GM23338 (cell line): Measurements from ENCODE around the gene GPR31. TPM values are rescaled to one million over a fixed set of nuclear protein-coding genes. Genes with fewer than 3 reads are reported as not detected.

Experiments
- ATAC-seq: fragments of 200-7000 bp; cut with Tn5 transposase; 3 replicates; pipeline ENCODE4 v1.9.1; 2020
- DNase-seq: peaks from one replicate; pipeline ENCODE4 v3.0.0-alpha.2; 2015; ENCODE audit warnings: low spot score
- H2AFZ ChIP-seq: fragments of 200-600 bp; sonication (generic); 2 replicates; pipeline ENCODE4 v1.8.0; 2016; ENCODE audit warnings: antibody characterized with exemption, mild to moderate bottlenecking, moderate library complexity
- H3F3A ChIP-seq: fragments of 200-600 bp; sonication (generic); replicated peaks from 2 replicates; pipeline ENCODE4 v1.8.0; 2017; ENCODE audit warnings: antibody characterized with exemption, mixed run types, low read depth
- H3K27ac ChIP-seq: fragments of 200-600 bp; sonication (generic); 2 replicates; pipeline ENCODE4 v1.6.1; 2016; ENCODE audit warnings: low read depth
- H3K27me3 ChIP-seq: fragments of 200-600 bp; sonication (generic); 2 replicates; pipeline ENCODE4 v1.8.0; 2016; ENCODE audit warnings: mild to moderate bottlenecking, mixed run types, moderate library complexity; ENCODE audit not compliant: insufficient read depth
- H3K36me3 ChIP-seq: fragments of 200-600 bp; sonication (generic); 2 replicates; pipeline ENCODE4 v1.8.0; 2016; ENCODE audit warnings: mild to moderate bottlenecking; ENCODE audit not compliant: insufficient read depth
- H3K4me1 ChIP-seq: fragments of 200-600 bp; sonication (generic); 2 replicates; pipeline ENCODE4 v1.8.0; 2016; ENCODE audit warnings: mild to moderate bottlenecking, moderate library complexity; ENCODE audit not compliant: insufficient read depth
- H3K4me2 ChIP-seq: fragments of 200-600 bp; sonication (generic); 2 replicates; pipeline ENCODE4 v1.7.1; 2017; ENCODE audit warnings: mixed run types
- H3K4me3 ChIP-seq: fragments of 200-600 bp; sonication (generic); 2 replicates; pipeline ENCODE4 v1.6.1; 2016; ENCODE audit warnings: mixed run types
- H3K79me2 ChIP-seq: fragments of 200-600 bp; sonication (generic); replicated peaks from 2 replicates; pipeline ENCODE4 v1.8.0; 2017; ENCODE audit warnings: mild to moderate bottlenecking; ENCODE audit not compliant: insufficient read depth
- H3K9me2 ChIP-seq: fragments of 200-600 bp; sonication (generic); 2 replicates; pipeline ENCODE4 v1.8.0; 2017; ENCODE audit not compliant: insufficient read depth
- H4K20me1 ChIP-seq: fragments of 200-600 bp; sonication (generic); replicated peaks from 2 replicates; pipeline ENCODE4 v1.8.0; 2017; ENCODE audit warnings: mild to moderate bottlenecking; ENCODE audit not compliant: insufficient read depth
- H3K27ac Mint-ChIP-seq: 2 replicates; pipeline ENCODE4 v1.8.0; 2020; ENCODE audit warnings: inconsistent platforms, mild to moderate bottlenecking, moderate library complexity, mixed read lengths
- H3K27me3 Mint-ChIP-seq: 3 replicates; pipeline ENCODE4 v1.8.0; 2022; ENCODE audit warnings: low read depth, mild to moderate bottlenecking, moderate library complexity, mixed read lengths, inconsistent platforms; ENCODE audit not compliant: insufficient read depth, poor library complexity
- H3K36me3 Mint-ChIP-seq: 3 replicates; pipeline ENCODE4 v1.8.0; 2021; ENCODE audit warnings: low read depth, mild to moderate bottlenecking, inconsistent platforms, moderate library complexity, mixed read lengths
- H3K4me1 Mint-ChIP-seq: 3 replicates; pipeline ENCODE4 v1.8.0; 2020; ENCODE audit warnings: mild to moderate bottlenecking, inconsistent platforms, mixed read lengths
- H3K4me3 Mint-ChIP-seq: 3 replicates; pipeline ENCODE4 v1.8.0; 2021; ENCODE audit warnings: moderate library complexity, mild to moderate bottlenecking, inconsistent platforms, mixed read lengths
- H3K9me3 Mint-ChIP-seq: 3 replicates; pipeline ENCODE4 v1.8.0; 2020; ENCODE audit warnings: moderate library complexity, mild to moderate bottlenecking, inconsistent platforms, mixed read lengths
- CREB1 ChIP-seq: fragments of 250-450 bp; sonication (Bioruptor Pico); IDR thresholded peaks from 2 replicates; pipeline ENCODE4 v1.5.0; 2020; ENCODE audit warnings: low read depth, mild to moderate bottlenecking, moderate library complexity
- EZH2 ChIP-seq: fragments of 200-600 bp; sonication (generic); IDR thresholded peaks from one replicate; pipeline ENCODE4 v1.8.0; 2017; ENCODE audit warnings: antibody characterized with exemption, mild to moderate bottlenecking, low read depth; ENCODE audit not compliant: unreplicated experiment
- EZH2phosphoT487 ChIP-seq: fragments of 200-600 bp; sonication (generic); IDR thresholded peaks from one replicate; pipeline ENCODE4 v1.8.1; 2018; ENCODE audit warnings: antibody characterized with exemption; ENCODE audit not compliant: unreplicated experiment
- JUNB ChIP-seq: IDR thresholded peaks from one replicate; pipeline ENCODE4 v1.6.1; 2016; ENCODE audit warnings: antibody characterized with exemption; ENCODE audit not compliant: unreplicated experiment
- NANOG ChIP-seq: IDR thresholded peaks from 2 replicates; pipeline ENCODE4 v1.6.1; 2016; ENCODE audit warnings: antibody characterized with exemption, borderline replicate concordance
- POLR2AphosphoS5 ChIP-seq: IDR thresholded peaks from 2 replicates; pipeline ENCODE4 v1.6.1; 2016; ENCODE audit warnings: antibody characterized with exemption, low read depth
- STAT1 ChIP-seq: IDR thresholded peaks from one replicate; pipeline ENCODE4 v1.6.1; 2016; ENCODE audit warnings: antibody characterized with exemption; ENCODE audit not compliant: unreplicated experiment
- ZNF114 ChIP-seq: fragments of 250-450 bp; sonication (Bioruptor Pico); IDR thresholded peaks from 2 replicates; pipeline ENCODE4 v1.5.0; 2020; ENCODE audit warnings: mild to moderate bottlenecking, moderate library complexity
- ZNF331 ChIP-seq: fragments of 250-450 bp; sonication (Bioruptor Pico); IDR thresholded peaks from 2 replicates; pipeline ENCODE4 v1.5.0; 2020; ENCODE audit warnings: low read depth, mild to moderate bottlenecking, moderate library complexity
- polyA plus RNA-seq: library from polyadenylated mRNA; unstranded; fragments of >200 nt; fragmentation: Nextera tagmentation; extraction: Ambion mirVana; gene quantifications from 2 replicates; pipeline ENCODE4 v1.2.1, GENCODE V29; 2016
- total RNA-seq: library from RNA; depleted of rRNA; stranded (reverse); fragments of >200 nt; shearing (Covaris generic); gene quantifications from 2 replicates; pipeline ENCODE4 v1.2.3, GENCODE V29; 2014
- TF ChIP-seq, protein P1 (sequence below), 2 experiments: fragments of 200-600 bp in 1 of 2; sonication (generic) in 1 of 2; conservative IDR thresholded peaks; 2 replicates each; pipeline versions ENCODE4 v1.5.1 to v1.6.1; 2016 to 2017; ENCODE audit warnings: antibody characterized with exemption in 2 of 2, low read depth in 2 of 2, mild to moderate bottlenecking in 2 of 2, moderate library complexity in 1 of 2
- TF ChIP-seq, protein P2 (sequence below): fragments of 250-450 bp; sonication (Bioruptor Pico); IDR thresholded peaks from 2 replicates; pipeline ENCODE4 v1.5.0; 2020; ENCODE audit warnings: mild to moderate bottlenecking, moderate library complexity
- TF ChIP-seq, protein P3 (sequence below): IDR thresholded peaks from one replicate; pipeline ENCODE4 v1.6.1; 2018; ENCODE audit warnings: antibody characterized with exemption; ENCODE audit not compliant: unreplicated experiment

The GPR31 gene
- total and polyA plus RNA-seq, 2 experiments from 2014 or later = not detected

DNA sequence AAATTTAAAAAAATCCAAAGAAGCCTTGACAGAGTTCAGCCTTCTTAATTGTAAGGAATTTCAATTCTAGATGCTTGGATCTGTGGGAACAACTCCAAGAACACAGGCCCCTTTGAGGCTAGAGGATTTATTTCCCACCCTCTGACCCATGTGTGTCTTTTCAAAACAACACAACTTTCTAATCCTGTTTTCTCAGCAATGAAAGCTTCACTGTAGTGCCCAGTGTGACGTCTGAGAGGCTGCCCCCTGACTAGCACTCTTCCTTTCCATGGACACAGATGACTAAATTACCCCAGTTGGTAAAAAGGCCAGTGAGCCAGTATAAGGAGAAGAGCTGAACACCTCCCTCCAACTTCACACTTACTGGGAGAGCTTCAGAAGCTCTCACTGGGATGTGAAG lies 51.4 kb downstream of the GPR31 start:
- Mint-ChIP-seq H3K4me3 (no peak overlapping the region), H3K27ac (no peak overlapping the region), H3K36me3 (no peaks in the 10 kb centered on the region), H3K4me1 (peaks cover 4% of the 10 kb centered on the region; the same call in 1 of the 3 replicates), H3K9me3 (no peaks in the 10 kb centered on the region), H3K27me3 (peaks cover 8% of the 10 kb centered on the region)
- H3K79me2 ChIP-seq = no peaks in the 10 kb centered on the region
- ATAC-seq = no peak
- H3K4me3 ChIP-seq = no peak overlapping the region
- no peaks in the 10 kb centered on the region for H3K36me3 ChIP-seq
- no peaks in the 10 kb centered on the region for H3K9me2 ChIP-seq
- H3K27ac ChIP-seq = no peak overlapping the region
- H3K27me3 ChIP-seq = no peaks in the 10 kb centered on the region
- H4K20me1 ChIP-seq = no peaks in the 10 kb centered on the region
- no peak overlapping the region for H3K4me2 ChIP-seq
- no peaks in the 10 kb centered on the region for H3F3A ChIP-seq
- DNase-seq = no peak
- H3K4me1 ChIP-seq = no peaks in the 10 kb centered on the region
- H2AFZ ChIP-seq = no peak overlapping the region
- TF ChIP-seq, protein P1, sequence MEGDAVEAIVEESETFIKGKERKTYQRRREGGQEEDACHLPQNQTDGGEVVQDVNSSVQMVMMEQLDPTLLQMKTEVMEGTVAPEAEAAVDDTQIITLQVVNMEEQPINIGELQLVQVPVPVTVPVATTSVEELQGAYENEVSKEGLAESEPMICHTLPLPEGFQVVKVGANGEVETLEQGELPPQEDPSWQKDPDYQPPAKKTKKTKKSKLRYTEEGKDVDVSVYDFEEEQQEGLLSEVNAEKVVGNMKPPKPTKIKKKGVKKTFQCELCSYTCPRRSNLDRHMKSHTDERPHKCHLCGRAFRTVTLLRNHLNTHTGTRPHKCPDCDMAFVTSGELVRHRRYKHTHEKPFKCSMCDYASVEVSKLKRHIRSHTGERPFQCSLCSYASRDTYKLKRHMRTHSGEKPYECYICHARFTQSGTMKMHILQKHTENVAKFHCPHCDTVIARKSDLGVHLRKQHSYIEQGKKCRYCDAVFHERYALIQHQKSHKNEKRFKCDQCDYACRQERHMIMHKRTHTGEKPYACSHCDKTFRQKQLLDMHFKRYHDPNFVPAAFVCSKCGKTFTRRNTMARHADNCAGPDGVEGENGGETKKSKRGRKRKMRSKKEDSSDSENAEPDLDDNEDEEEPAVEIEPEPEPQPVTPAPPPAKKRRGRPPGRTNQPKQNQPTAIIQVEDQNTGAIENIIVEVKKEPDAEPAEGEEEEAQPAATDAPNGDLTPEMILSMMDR (conservative IDR thresholded peaks at IDR 0.05; ENCODE audit: low read depth in 2 of 2) = no peak
- TF ChIP-seq ZNF114 (CRISPR knock-in tag) (no peak), NANOG (no peak), STAT1 (no peak), EZH2 (no peak), ZNF331 (CRISPR knock-in tag) (no peak), EZH2phosphoT487 (no peak), POLR2AphosphoS5 (no peak), JUNB (no peak), CREB1 (no peak)
- TF ChIP-seq, protein P2, sequence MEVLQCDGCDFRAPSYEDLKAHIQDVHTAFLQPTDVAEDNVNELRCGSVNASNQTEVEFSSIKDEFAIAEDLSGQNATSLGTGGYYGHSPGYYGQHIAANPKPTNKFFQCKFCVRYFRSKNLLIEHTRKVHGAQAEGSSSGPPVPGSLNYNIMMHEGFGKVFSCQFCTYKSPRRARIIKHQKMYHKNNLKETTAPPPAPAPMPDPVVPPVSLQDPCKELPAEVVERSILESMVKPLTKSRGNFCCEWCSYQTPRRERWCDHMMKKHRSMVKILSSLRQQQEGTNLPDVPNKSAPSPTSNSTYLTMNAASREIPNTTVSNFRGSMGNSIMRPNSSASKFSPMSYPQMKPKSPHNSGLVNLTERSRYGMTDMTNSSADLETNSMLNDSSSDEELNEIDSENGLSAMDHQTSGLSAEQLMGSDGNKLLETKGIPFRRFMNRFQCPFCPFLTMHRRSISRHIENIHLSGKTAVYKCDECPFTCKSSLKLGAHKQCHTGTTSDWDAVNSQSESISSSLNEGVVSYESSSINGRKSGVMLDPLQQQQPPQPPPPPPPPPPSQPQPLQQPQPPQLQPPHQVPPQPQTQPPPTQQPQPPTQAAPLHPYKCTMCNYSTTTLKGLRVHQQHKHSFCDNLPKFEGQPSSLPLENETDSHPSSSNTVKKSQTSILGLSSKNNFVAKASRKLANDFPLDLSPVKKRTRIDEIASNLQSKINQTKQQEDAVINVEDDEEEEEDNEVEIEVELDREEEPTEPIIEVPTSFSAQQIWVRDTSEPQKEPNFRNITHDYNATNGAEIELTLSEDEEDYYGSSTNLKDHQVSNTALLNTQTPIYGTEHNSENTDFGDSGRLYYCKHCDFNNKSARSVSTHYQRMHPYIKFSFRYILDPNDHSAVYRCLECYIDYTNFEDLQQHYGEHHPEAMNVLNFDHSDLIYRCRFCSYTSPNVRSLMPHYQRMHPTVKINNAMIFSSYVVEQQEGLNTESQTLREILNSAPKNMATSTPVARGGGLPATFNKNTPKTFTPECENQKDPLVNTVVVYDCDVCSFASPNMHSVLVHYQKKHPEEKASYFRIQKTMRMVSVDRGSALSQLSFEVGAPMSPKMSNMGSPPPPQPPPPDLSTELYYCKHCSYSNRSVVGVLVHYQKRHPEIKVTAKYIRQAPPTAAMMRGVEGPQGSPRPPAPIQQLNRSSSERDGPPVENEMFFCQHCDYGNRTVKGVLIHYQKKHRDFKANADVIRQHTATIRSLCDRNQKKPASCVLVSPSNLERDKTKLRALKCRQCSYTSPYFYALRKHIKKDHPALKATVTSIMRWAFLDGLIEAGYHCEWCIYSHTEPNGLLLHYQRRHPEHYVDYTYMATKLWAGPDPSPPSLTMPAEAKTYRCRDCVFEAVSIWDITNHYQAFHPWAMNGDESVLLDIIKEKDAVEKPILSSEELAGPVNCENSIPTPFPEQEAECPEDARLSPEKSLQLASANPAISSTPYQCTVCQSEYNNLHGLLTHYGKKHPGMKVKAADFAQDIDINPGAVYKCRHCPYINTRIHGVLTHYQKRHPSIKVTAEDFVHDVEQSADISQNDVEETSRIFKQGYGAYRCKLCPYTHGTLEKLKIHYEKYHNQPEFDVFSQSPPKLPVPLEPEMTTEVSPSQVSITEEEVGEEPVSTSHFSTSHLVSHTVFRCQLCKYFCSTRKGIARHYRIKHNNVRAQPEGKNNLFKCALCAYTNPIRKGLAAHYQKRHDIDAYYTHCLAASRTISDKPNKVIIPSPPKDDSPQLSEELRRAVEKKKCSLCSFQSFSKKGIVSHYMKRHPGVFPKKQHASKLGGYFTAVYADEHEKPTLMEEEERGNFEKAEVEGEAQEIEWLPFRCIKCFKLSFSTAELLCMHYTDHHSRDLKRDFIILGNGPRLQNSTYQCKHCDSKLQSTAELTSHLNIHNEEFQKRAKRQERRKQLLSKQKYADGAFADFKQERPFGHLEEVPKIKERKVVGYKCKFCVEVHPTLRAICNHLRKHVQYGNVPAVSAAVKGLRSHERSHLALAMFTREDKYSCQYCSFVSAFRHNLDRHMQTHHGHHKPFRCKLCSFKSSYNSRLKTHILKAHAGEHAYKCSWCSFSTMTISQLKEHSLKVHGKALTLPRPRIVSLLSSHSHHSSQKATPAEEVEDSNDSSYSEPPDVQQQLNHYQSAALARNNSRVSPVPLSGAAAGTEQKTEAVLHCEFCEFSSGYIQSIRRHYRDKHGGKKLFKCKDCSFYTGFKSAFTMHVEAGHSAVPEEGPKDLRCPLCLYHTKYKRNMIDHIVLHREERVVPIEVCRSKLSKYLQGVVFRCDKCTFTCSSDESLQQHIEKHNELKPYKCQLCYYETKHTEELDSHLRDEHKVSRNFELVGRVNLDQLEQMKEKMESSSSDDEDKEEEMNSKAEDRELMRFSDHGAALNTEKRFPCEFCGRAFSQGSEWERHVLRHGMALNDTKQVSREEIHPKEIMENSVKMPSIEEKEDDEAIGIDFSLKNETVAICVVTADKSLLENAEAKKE (CRISPR knock-in tag) = no peak
- TF ChIP-seq, protein P3, sequence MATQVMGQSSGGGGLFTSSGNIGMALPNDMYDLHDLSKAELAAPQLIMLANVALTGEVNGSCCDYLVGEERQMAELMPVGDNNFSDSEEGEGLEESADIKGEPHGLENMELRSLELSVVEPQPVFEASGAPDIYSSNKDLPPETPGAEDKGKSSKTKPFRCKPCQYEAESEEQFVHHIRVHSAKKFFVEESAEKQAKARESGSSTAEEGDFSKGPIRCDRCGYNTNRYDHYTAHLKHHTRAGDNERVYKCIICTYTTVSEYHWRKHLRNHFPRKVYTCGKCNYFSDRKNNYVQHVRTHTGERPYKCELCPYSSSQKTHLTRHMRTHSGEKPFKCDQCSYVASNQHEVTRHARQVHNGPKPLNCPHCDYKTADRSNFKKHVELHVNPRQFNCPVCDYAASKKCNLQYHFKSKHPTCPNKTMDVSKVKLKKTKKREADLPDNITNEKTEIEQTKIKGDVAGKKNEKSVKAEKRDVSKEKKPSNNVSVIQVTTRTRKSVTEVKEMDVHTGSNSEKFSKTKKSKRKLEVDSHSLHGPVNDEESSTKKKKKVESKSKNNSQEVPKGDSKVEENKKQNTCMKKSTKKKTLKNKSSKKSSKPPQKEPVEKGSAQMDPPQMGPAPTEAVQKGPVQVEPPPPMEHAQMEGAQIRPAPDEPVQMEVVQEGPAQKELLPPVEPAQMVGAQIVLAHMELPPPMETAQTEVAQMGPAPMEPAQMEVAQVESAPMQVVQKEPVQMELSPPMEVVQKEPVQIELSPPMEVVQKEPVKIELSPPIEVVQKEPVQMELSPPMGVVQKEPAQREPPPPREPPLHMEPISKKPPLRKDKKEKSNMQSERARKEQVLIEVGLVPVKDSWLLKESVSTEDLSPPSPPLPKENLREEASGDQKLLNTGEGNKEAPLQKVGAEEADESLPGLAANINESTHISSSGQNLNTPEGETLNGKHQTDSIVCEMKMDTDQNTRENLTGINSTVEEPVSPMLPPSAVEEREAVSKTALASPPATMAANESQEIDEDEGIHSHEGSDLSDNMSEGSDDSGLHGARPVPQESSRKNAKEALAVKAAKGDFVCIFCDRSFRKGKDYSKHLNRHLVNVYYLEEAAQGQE = no peak
